ENCODE measurements around the gene MICAL2.

The MICAL2 gene

GRCh38 chr11:12106101-12106500 lies 4.3 kb upstream of the MICAL2 start:
- no peak overlapping the region for H3K9ac ChIP-seq
- peaks cover 36% of the 10 kb centered on the region for H3K4me1 ChIP-seq
- no peak overlapping the region for H3K27ac ChIP-seq
- no peak for TF ChIP-seq Cebpa-rat (IDR thresholded peaks at IDR 0.05)
- H3K27me3 ChIP-seq: peaks cover 4% of the 10 kb centered on the region; the same call in 1 of the 2 replicates
- H3K4me2 ChIP-seq: peak overlapping the region; percentile 63
- H3K9me3 ChIP-seq: no peaks in the 10 kb centered on the region
- H3K4me3 ChIP-seq: no peak overlapping the region
- no peaks in the 10 kb centered on the region for H4K20me1 ChIP-seq
- no peaks in the 10 kb centered on the region for H3K36me3 ChIP-seq

GRCh38 chr11:12106501-12106900 lies 3.9 kb upstream of the MICAL2 start:
- Histone ChIP-seq H3K4me1 (peaks cover 40% of the 10 kb centered on the region), H3K27ac (no peak overlapping the region), H3K4me2 (peak overlapping the region; percentile 63), H3K27me3 (peaks cover 6% of the 10 kb centered on the region; the same call in 1 of the 2 replicates), H3K9ac (no peak overlapping the region), H4K20me1 (no peaks in the 10 kb centered on the region), H3K9me3 (no peaks in the 10 kb centered on the region), H3K36me3 (no peaks in the 10 kb centered on the region), H3K4me3 (no peak overlapping the region)
- TF ChIP-seq Cebpa-rat (IDR thresholded peaks at IDR 0.05): no peak

GRCh38 chr11:12108875-12109453 lies 1.4 kb upstream of the MICAL2 start:
- Histone ChIP-seq H3K27me3 (0 out of 2 replicates have a peak, but pooled peaks cover 6% of the 10 kb centered on the region), H3K4me2 (no peak overlapping the region), H3K36me3 (no peaks in the 10 kb centered on the region), H4K20me1 (no peaks in the 10 kb centered on the region), H3K9me3 (no peaks in the 10 kb centered on the region), H3K9ac (no peak overlapping the region), H3K27ac (no peak overlapping the region), H3K4me1 (peaks cover 44% of the 10 kb centered on the region), H3K4me3 (no peak overlapping the region)
- no peak for TF ChIP-seq Cebpa-rat (IDR thresholded peaks at IDR 0.05)

DNA sequence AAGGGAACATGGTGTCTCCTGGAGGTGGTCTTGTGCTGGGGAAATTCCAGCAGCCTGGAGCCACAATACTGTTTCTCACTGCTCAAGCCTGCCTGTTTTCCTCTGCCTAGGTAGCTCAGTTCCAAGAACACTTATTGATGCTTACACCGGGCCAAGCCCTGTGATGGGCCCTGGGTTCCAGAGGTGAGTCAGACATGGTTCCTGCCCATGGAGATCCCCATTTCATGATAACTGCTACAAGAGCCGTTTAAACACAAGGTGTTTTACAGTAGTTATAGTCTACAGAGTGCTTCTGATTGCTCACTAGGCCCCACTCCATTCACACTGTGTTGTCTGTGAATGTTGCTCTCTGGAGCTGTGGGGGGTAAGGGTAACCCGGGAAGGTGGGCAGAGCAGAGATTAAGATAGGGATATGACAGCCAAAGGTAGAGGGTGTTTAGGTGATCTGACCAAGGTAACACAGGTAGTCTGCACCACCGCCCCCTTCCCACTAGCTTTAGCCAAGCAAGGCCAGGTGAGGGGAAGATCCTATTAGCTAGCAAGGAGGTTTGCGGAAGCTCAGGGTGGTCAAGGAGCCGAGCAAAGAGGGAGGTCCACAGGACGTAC lies 696 bp upstream of the MICAL2 start:
- no peak for TF ChIP-seq Cebpa-rat (IDR thresholded peaks at IDR 0.05)
- 0 out of 2 replicates have a peak, but pooled peaks cover 6% of the 10 kb centered on the region for H3K27me3 ChIP-seq
- H3K4me3 ChIP-seq: peak overlapping the region; percentile 63
- peak overlapping the region; percentile 58; the same call in 1 of the 2 replicates for H3K9ac ChIP-seq
- H3K4me1 ChIP-seq: peaks cover 43% of the 10 kb centered on the region
- peak overlapping the region; percentile 93 for H3K4me2 ChIP-seq
- no peaks in the 10 kb centered on the region for H3K36me3 ChIP-seq
- no peak overlapping the region for H3K27ac ChIP-seq
- no peaks in the 10 kb centered on the region for H3K9me3 ChIP-seq
- H4K20me1 ChIP-seq: no peaks in the 10 kb centered on the region

- no peaks in the 10 kb centered on the region for H4K20me1 ChIP-seq
- no peaks in the 10 kb centered on the region for H3K9me3 ChIP-seq
- H3K4me2 ChIP-seq: peak overlapping the region; percentile 93
- peaks cover 31% of the 10 kb centered on the region for H3K4me1 ChIP-seq
- no peak for TF ChIP-seq Cebpa-rat (IDR thresholded peaks at IDR 0.05)
- 0 out of 2 replicates have a peak, but pooled peaks cover 6% of the 10 kb centered on the region for H3K27me3 ChIP-seq
- no peaks in the 10 kb centered on the region for H3K36me3 ChIP-seq
- peak overlapping the region; percentile 58; the same call in 1 of the 2 replicates for H3K9ac ChIP-seq
- H3K27ac ChIP-seq: no peak overlapping the region
- peak overlapping the region; percentile 63 for H3K4me3 ChIP-seq
These were observed 541 bp downstream of the MICAL2 start for GRCh38 chr11:12110714-12111548.

DNA sequence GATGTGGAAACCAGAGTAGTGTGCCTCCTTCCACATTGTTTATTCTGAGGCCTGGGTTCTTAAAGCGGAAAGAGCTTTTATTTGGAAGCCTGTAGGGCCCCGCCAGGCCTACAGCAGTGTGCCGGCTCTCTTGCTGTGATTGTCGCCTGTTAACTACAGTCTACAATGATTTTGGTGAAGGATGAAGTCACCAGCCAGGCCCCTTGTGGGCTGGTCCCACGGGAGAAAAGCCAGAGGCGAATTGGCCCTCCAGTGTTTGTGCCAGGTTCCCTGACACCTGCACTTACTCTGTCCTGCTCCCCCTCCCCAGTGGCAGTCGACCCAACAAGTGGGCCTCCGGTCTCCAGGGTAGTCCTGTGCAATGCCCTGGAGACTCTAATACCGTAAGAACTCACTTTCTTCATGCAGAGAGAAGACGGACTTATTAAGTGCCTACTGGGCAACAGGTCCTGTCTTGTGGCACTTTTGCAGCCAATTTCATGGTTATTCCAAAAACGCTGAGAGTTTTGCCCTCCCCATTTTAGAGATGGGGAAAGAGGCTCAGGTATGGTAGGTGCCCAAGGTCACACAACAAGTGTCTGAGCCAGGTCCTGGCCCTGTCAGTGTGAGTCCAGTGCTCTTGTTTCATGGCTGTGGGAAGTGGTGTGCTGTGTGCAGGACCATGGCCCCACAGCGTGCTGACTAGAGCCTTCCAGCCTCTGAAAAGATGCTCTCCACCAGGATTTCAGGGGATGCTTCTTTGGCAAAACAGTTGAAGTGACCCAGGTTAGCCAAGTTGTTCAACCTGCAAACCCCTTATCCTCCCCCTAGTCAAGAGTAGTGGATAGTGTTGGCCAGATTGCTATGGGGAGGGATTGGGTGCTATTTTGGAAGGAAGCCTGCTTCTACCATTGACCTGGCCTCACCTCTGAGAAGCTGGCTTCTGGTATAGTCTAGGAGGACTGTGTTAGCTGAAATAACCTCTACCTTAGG lies 1.4 kb downstream of the MICAL2 start:
- no peaks in the 10 kb centered on the region for H3K9me3 ChIP-seq
- H3K27me3 ChIP-seq: 0 out of 2 replicates have a peak, but pooled peaks cover 6% of the 10 kb centered on the region
- no peak overlapping the region for H3K9ac ChIP-seq
- no peak for TF ChIP-seq Cebpa-rat (IDR thresholded peaks at IDR 0.05)
- peak overlapping the region; percentile 63; the same call in 1 of the 2 replicates for H3K4me3 ChIP-seq
- no peaks in the 10 kb centered on the region for H3K36me3 ChIP-seq
- peak overlapping the region; percentile 93 for H3K4me2 ChIP-seq
- H3K4me1 ChIP-seq: peaks cover 22% of the 10 kb centered on the region
- H3K27ac ChIP-seq: no peak overlapping the region
- H4K20me1 ChIP-seq: no peaks in the 10 kb centered on the region

DNA sequence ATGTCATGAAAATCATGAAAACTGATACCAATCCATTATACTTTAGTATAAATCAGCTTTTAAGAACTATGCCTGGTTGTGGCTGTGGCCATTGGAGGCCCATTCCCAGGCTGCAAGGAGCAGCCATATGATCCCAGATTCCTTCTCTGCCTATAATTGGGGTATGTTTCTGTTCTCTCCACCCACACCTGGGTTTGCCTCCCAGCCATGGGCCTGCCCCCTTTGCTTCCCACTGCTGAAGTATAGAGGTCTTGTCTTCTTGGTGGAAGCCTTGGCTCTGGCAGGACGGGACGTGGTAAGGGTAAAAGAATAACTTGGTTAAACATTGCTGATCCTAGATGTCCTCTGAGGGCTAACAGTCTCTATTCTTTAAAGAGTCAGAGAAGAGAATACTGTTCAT lies 2.4 kb downstream of the MICAL2 start:
- H3K4me3 ChIP-seq: no peak overlapping the region
- H4K20me1 ChIP-seq: no peaks in the 10 kb centered on the region
- H3K27ac ChIP-seq: no peak overlapping the region
- no peaks in the 10 kb centered on the region for H3K9me3 ChIP-seq
- H3K27me3 ChIP-seq: 0 out of 2 replicates have a peak, but pooled peaks cover 6% of the 10 kb centered on the region
- H3K4me2 ChIP-seq: no peak overlapping the region
- H3K9ac ChIP-seq: no peak overlapping the region
- H3K4me1 ChIP-seq: peaks cover 19% of the 10 kb centered on the region
- H3K36me3 ChIP-seq: no peaks in the 10 kb centered on the region
- TF ChIP-seq Cebpa-rat (IDR thresholded peaks at IDR 0.05): no peak

DNA sequence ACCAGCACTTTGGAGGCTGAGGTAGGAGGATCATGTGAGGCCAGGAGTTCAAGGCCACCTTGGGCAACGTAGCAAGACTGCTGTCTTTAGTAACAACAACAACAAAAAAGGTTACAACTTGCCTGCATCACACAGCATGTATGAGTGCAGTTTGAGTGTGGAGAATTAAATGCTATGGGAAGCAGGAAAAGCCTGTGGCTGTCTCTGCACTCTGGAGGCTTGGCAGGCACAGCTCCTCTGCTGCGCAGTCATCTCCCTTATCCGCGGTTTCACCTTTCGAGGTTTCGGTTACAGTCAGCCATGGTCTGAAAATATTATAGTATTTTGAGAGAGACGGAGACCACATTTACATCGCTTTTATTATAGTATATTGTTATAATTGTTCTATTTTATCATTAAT lies 2.9 kb downstream of the MICAL2 start:
- H3K27me3 ChIP-seq: 0 out of 2 replicates have a peak, but pooled peaks cover 6% of the 10 kb centered on the region
- peaks cover 23% of the 10 kb centered on the region for H3K4me1 ChIP-seq
- no peak overlapping the region for H3K4me2 ChIP-seq
- no peaks in the 10 kb centered on the region for H3K9me3 ChIP-seq
- H3K27ac ChIP-seq: no peak overlapping the region
- no peak overlapping the region for H3K9ac ChIP-seq
- no peak overlapping the region for H3K4me3 ChIP-seq
- H4K20me1 ChIP-seq: no peaks in the 10 kb centered on the region
- no peak for TF ChIP-seq Cebpa-rat (IDR thresholded peaks at IDR 0.05)
- H3K36me3 ChIP-seq: no peaks in the 10 kb centered on the region

All from BLaER1 (cell line).